ENCODE data around the gene HSPBP1. TPM values are rescaled to one million over a fixed set of nuclear protein-coding genes. Genes with fewer than 3 reads are reported as not detected.

Gene HSPBP1
- total and polyA plus RNA-seq, 2 of the 13 experiments (the other 11 are each of a cell fraction or from before 2014, with no cell fraction given) = 22.3 to 33.7 TPM

GRCh38 chr19:55256562-55257460 is 23.1 kb downstream of the HSPBP1 start (continued):
- TF ChIP-seq ZNF432 (CRISPR knock-in tag; IDR thresholded peaks at IDR 0.05; ENCODE audit: borderline replicate concordance) (no peak), ZBTB26 (CRISPR knock-in tag; IDR thresholded peaks at IDR 0.05; ENCODE audit: borderline replicate concordance) (peak; percentile 15; the same call in 1 of the 2 replicates), MTF2 (CRISPR knock-in tag; IDR thresholded peaks at IDR 0.05; ENCODE audit: borderline replicate concordance) (no peak), NKX3-1 (CRISPR knock-in tag; IDR thresholded peaks at IDR 0.05) (no peak), ZMYM2 (CRISPR knock-in tag; IDR thresholded peaks at IDR 0.05) (no peak), GPN1 (CRISPR knock-in tag; IDR thresholded peaks at IDR 0.05; ENCODE audit: borderline replicate concordance) (no peak), ZNF530 (CRISPR knock-in tag; IDR thresholded peaks at IDR 0.05; ENCODE audit: low read depth) (no peak), MATR3 (CRISPR knock-in tag; IDR thresholded peaks at IDR 0.05) (no peak), MED1 (CRISPR knock-in tag; IDR thresholded peaks at IDR 0.05) (peak; percentile 90), HNRNPLL (IDR thresholded peaks at IDR 0.05; ENCODE audit: low read depth, low read length, poor library complexity, severe bottlenecking) (no peak), ZNF619 (CRISPR knock-in tag; IDR thresholded peaks at IDR 0.05) (no peak), RARA (CRISPR knock-in tag; IDR thresholded peaks at IDR 0.05) (peak; percentile 80), RFXAP (CRISPR knock-in tag; IDR thresholded peaks at IDR 0.05; ENCODE audit: borderline replicate concordance) (no peak), HCFC1 (IDR thresholded peaks at IDR 0.05; ENCODE audit: low read depth, low read length) (no peak), ZNF256 (CRISPR knock-in tag; conservative IDR thresholded peaks at IDR 0.05) (no peak), SKI (IDR thresholded peaks at IDR 0.05; ENCODE audit: partially characterized antibody) (peak; percentile 15), FLYWCH1 (CRISPR knock-in tag; IDR thresholded peaks at IDR 0.05) (no peak), ZNF614 (CRISPR knock-in tag; IDR thresholded peaks at IDR 0.05; ENCODE audit: borderline replicate concordance) (peak; percentile 44; the same call in 1 of the 2 replicates), GLMP (CRISPR knock-in tag; IDR thresholded peaks at IDR 0.05; ENCODE audit: borderline replicate concordance) (no peak), ZNF547 (CRISPR knock-in tag; IDR thresholded peaks at IDR 0.05) (no peak), HIC2 (CRISPR knock-in tag; IDR thresholded peaks at IDR 0.05; ENCODE audit: low read depth) (peak; percentile 71; the same call in 1 of the 2 replicates), ZNF274 (CRISPR knock-in tag; IDR thresholded peaks at IDR 0.05) (no peak), ZNF441 (CRISPR knock-in tag; IDR thresholded peaks at IDR 0.05; ENCODE audit: borderline replicate concordance) (no peak), ZNF557 (CRISPR knock-in tag; IDR thresholded peaks at IDR 0.05) (no peak)

All from HepG2 (cell line).